Tibial nerve (tissue), 4 donors: Measurements from ENCODE around the gene AQP2. TPM values are rescaled to one million over a fixed set of nuclear protein-coding genes. Genes with fewer than 3 reads are reported as not detected.

Experiments used
- DNase-seq, 2 donors: peaks; one replicate each; pipeline ENCODE4 v3.0.0-alpha.2; 2019; ENCODE audit warnings: low spot score in 2 of 2
- H3K27ac ChIP-seq, 4 donors: fragments of 200-600 bp; sonication (generic) in 3 of 4; one replicate each; pipeline ENCODE4 v1.5.1; 2017 to 2019; ENCODE audit warnings: mild to moderate bottlenecking in 1 of 4
- H3K27me3 ChIP-seq, 2 donors: fragments of 200-600 bp; sonication (generic) in 1 of 2; one replicate each; pipeline versions ENCODE4 v1.5.1 to v1.6.0; 2017 to 2019
- H3K36me3 ChIP-seq, 3 donors: fragments of 200-600 bp; sonication (generic); one replicate each; pipeline ENCODE4 v1.5.1; 2018 to 2019
- H3K4me1 ChIP-seq, 4 donors: fragments of 200-600 bp; sonication (generic) in 3 of 4; one replicate each; pipeline ENCODE4 v1.5.1; 2017 to 2019
- H3K4me3 ChIP-seq, 4 donors: fragments of 200-600 bp; sonication (generic) in 3 of 4; one replicate each; pipeline ENCODE4 v1.5.1; 2017 to 2019; ENCODE audit warnings: mild to moderate bottlenecking in 1 of 4, moderate library complexity in 1 of 4
- H3K9me3 ChIP-seq, 4 donors: fragments of 200-600 bp; sonication (generic) in 3 of 4; one replicate each; pipeline ENCODE4 v1.5.1; 2017 to 2019
- CTCF ChIP-seq, 5 experiments: fragments of 200-600 bp in 3 of 5; fragments of 450-650 bp in 2 of 5; sonication (generic) in 3 of 5; IDR thresholded peaks; one replicate each; pipeline ENCODE4 v1.5.1; 2016 to 2019; ENCODE audit warnings: antibody characterized with exemption in 5 of 5, mild to moderate bottlenecking in 3 of 5, moderate library complexity in 2 of 5
- EP300 ChIP-seq, 2 donors: sonication (generic); formaldehyde crosslinking; IDR thresholded peaks; one replicate each; pipeline ENCODE4 v1.6.1; 2017; ENCODE audit warnings: antibody characterized with exemption in 2 of 2, mild to moderate bottlenecking in 1 of 2
- POLR2A ChIP-seq, 2 donors: fragments of 450-650 bp; IDR thresholded peaks; one replicate each; pipeline ENCODE4 v1.6.1; 2017; ENCODE audit warnings: antibody characterized with exemption in 2 of 2, mild to moderate bottlenecking in 2 of 2, moderate library complexity in 2 of 2
- WGBS, 2 donors: methylation state at CpG; one replicate each; pipeline ENCODE4 v1.1.5; 2018; 5-methylcytosine and 5-hydroxymethylcytosine counted together
- total RNA-seq, 4 donors: library from RNA; depleted of rRNA; stranded (reverse); fragments of >200 nt; gene quantifications; one replicate each; pipeline ENCODE4 v1.1.0, GENCODE V29; 2016

The AQP2 gene
- total RNA-seq, 4 donors from 2014 or later: not detected

GRCh38 chr12:49912345-49913255, 37.9 kb upstream of the AQP2 start:
- Histone ChIP-seq H3K9me3 (no peaks in the 10 kb centered on the region), H3K36me3 (no peaks in the 10 kb centered on the region), H3K4me1 (no peaks in the 10 kb centered on the region), H3K27ac (no peak overlapping the region), H3K4me3 (no peak overlapping the region), H3K27me3 (no peaks in the 10 kb centered on the region)
- TF ChIP-seq POLR2A (IDR thresholded peaks at IDR 0.05) (no peak), EP300 (IDR thresholded peaks at IDR 0.05) (no peak), CTCF (IDR thresholded peaks at IDR 0.05) (no peak)
- 74 to 85% methylated on average over 11 to 16 of the region's 16 CpGs for WGBS, 2 donors
- DNase-seq: no peak

DNA sequence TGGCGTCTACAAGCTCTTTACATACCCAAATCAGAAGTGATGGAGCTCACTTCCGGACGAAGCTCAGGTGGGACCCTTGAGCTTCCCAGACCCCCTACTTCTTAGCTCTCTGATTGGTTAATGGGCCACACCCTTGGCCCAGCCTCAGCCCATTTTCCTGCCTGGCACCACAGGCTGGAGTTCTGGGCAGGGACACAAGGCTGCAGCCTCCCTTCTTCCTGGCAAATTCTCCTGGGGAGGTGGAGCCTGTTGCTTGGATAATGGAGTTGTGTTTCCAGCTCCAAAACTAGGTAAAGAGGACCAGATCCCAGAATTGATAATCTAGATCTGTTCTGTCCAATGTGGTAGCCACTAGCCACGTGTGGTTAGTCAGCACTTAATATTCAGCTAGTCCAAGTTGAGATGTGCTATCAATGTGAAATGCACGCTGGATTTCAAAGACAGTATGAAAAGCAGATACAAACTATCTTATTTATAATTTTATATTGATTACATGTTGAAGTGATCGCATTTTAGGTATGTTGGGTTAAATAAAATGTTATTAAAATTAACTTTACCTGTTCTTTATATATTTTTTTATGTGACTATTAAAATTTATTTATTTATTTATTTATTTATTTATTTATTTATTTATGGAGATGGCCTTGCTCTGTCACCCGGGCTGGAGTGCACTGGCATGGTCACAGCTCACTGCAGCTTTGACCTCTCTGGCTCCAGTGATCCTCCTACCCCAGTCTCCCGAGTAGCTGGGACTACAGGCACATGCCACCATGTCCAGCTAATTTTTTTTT, 34.2 kb upstream of the AQP2 start:
- TF ChIP-seq POLR2A (IDR thresholded peaks at IDR 0.05) (no peak), EP300 (IDR thresholded peaks at IDR 0.05) (no peak)
- Histone ChIP-seq H3K36me3 (no peaks in the 10 kb centered on the region), H3K4me1 (no peaks in the 10 kb centered on the region), H3K9me3 (no peaks in the 10 kb centered on the region), H3K27me3 (no peaks in the 10 kb centered on the region), H3K27ac (no peak overlapping the region), H3K4me3 (no peak overlapping the region)
- no peak for DNase-seq
- WGBS, 2 donors: 80 to 81% methylated on average over 8 of the region's 8 CpGs

- Histone ChIP-seq H3K4me3 (no peak overlapping the region), H3K27ac (no peak overlapping the region), H3K36me3 (no peaks in the 10 kb centered on the region), H3K27me3 (no peaks in the 10 kb centered on the region), H3K4me1 (peaks cover 0 to 4% (median 0%) of the 10 kb centered on the region in 4 donors), H3K9me3 (no peaks in the 10 kb centered on the region)
- DNase-seq: no peak
- 69 to 70% methylated on average over 12 of the region's 12 CpGs for WGBS, 2 donors
- TF ChIP-seq EP300 (IDR thresholded peaks at IDR 0.05): no peak
- no peak for TF ChIP-seq CTCF (IDR thresholded peaks at IDR 0.05)
- no peak for TF ChIP-seq POLR2A (IDR thresholded peaks at IDR 0.05)
These were observed 33.3 kb upstream of the AQP2 start for GRCh38 chr12:49917166-49917787.

GRCh38 chr12:49917788-49918173, 32.8 kb upstream of the AQP2 start:
- Histone ChIP-seq H3K27ac (no peak overlapping the region), H3K36me3 (no peaks in the 10 kb centered on the region), H3K4me1 (peaks cover 0 to 9% (median under 1%) of the 10 kb centered on the region in 4 donors), H3K9me3 (no peaks in the 10 kb centered on the region), H3K4me3 (no peak overlapping the region), H3K27me3 (no peaks in the 10 kb centered on the region)
- WGBS, 2 donors: 90 to 91% methylated on average over 5 of the region's 5 CpGs
- DNase-seq: no peak
- TF ChIP-seq EP300 (IDR thresholded peaks at IDR 0.05) (no peak), POLR2A (IDR thresholded peaks at IDR 0.05) (no peak), CTCF (IDR thresholded peaks at IDR 0.05) (no peak)

DNA sequence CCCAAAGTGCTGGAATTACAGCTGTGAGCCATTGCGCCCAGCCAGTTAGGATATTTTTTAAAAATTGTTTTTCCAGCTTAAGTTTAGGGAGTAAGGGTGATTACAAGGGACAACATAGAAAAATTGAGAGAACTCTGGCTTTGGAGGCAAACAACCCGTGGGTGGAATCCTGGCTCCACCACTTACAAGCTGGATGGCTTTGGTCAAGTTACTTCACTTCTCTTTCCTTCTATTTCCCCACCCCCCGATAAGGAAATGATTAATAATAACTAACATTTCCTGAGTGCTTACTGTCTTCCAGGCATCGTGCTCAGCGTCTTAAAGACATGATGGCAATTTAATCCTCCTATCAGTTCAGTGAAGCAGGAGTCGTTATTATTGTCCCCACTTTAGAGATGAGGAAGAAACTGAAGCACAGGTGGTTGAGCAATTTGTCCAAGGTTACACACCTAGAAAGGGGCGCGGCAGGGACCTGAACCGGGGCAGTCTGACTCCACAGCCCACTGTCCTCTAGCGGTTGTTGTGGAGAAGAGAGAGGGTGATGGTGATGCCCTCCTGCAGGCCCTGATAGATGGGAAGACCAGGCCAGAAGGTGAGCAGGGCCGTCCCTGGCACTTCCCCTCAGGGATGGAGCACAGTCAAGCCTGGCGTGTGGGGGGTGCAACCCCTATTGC, 30.2 kb upstream of the AQP2 start:
- H3K27ac ChIP-seq: no peak overlapping the region
- no peaks in the 10 kb centered on the region for H3K36me3 ChIP-seq
- H3K4me1 ChIP-seq: peaks cover 0 to 27% (median 4%) of the 10 kb centered on the region in 4 donors
- no peaks in the 10 kb centered on the region for H3K9me3 ChIP-seq
- DNase-seq: no peak
- no peaks in the 10 kb centered on the region for H3K27me3 ChIP-seq
- 68 to 72% methylated on average over 12 of the region's 12 CpGs for WGBS, 2 donors
- H3K4me3 ChIP-seq: no peak overlapping the region
- TF ChIP-seq CTCF (IDR thresholded peaks at IDR 0.05) (no peak), POLR2A (IDR thresholded peaks at IDR 0.05) (no peak), EP300 (IDR thresholded peaks at IDR 0.05) (no peak)
